Tibial artery (tissue), 4 donors: ENCODE measurements around the gene CPE.

Experiments
- DNase-seq, 2 donors: peaks; one replicate each; pipeline ENCODE4 v3.0.0-alpha.2; 2019
- H3K27ac ChIP-seq, 2 donors: fragments of 200-600 bp; sonication (generic) in 1 of 2; 1 replicate in 1 of 2; 2 replicates in 1 of 2; pipeline ENCODE4 v1.5.1; 2018 to 2019; ENCODE audit warnings: mild to moderate bottlenecking in 1 of 2
- H3K27me3 ChIP-seq, 2 donors: fragments of 200-600 bp; sonication (generic) in 1 of 2; one replicate each; pipeline versions ENCODE4 v1.5.1 to v1.6.0; 2016 to 2019
- H3K36me3 ChIP-seq, 3 donors: fragments of 200-600 bp; sonication (generic) in 2 of 3; one replicate each; pipeline ENCODE4 v1.5.1; 2016 to 2019; ENCODE audit warnings: mild to moderate bottlenecking in 2 of 3
- H3K4me1 ChIP-seq, 4 donors: fragments of 200-600 bp; sonication (generic) in 2 of 4; 1 replicate in 3 of 4; 2 replicates in 1 of 4; pipeline ENCODE4 v1.5.1; 2016 to 2019
- H3K4me3 ChIP-seq, 2 donors: fragments of 200-600 bp; sonication (generic) in 1 of 2; 1 replicate in 1 of 2; 2 replicates in 1 of 2; pipeline ENCODE4 v1.5.1; 2018 to 2019; ENCODE audit warnings: mild to moderate bottlenecking in 2 of 2
- H3K9me3 ChIP-seq, 3 donors: fragments of 200-600 bp; sonication (generic) in 1 of 3; one replicate each; pipeline ENCODE4 v1.5.1; 2016 to 2019
- intact Hi-C: fragments of 100-400 bp; cut with DNase I; formaldehyde crosslinking; loops from one replicate; pipeline ENCODE4 v1.15.0; 2023; ENCODE audit warnings: low total_unique reads
- TF ChIP-seq, protein P1 (sequence below), 2 experiments: fragments of 200-600 bp in 1 of 2; fragments of 450-650 bp in 1 of 2; IDR thresholded peaks; one replicate each; pipeline ENCODE4 v1.5.1; 2017 to 2019; ENCODE audit warnings: antibody characterized with exemption in 2 of 2, mild to moderate bottlenecking in 1 of 2, moderate library complexity in 1 of 2

CPE gene

GRCh38 chr4:165380805-165381204 lies 2.0 kb downstream of the CPE start:
- no peak for DNase-seq
- peak overlapping the region; percentile 90 to 91 for H3K27ac ChIP-seq
- H3K27me3 ChIP-seq = no peaks in the 10 kb centered on the region
- intact Hi-C loops = no loop called here
- H3K36me3 ChIP-seq = no peaks in the 10 kb centered on the region
- TF ChIP-seq, protein P1, sequence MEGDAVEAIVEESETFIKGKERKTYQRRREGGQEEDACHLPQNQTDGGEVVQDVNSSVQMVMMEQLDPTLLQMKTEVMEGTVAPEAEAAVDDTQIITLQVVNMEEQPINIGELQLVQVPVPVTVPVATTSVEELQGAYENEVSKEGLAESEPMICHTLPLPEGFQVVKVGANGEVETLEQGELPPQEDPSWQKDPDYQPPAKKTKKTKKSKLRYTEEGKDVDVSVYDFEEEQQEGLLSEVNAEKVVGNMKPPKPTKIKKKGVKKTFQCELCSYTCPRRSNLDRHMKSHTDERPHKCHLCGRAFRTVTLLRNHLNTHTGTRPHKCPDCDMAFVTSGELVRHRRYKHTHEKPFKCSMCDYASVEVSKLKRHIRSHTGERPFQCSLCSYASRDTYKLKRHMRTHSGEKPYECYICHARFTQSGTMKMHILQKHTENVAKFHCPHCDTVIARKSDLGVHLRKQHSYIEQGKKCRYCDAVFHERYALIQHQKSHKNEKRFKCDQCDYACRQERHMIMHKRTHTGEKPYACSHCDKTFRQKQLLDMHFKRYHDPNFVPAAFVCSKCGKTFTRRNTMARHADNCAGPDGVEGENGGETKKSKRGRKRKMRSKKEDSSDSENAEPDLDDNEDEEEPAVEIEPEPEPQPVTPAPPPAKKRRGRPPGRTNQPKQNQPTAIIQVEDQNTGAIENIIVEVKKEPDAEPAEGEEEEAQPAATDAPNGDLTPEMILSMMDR (IDR thresholded peaks at IDR 0.05) = no peak
- peaks cover 0 to 54% (median 12%) of the 10 kb centered on the region in 4 donors for H3K4me1 ChIP-seq
- H3K4me3 ChIP-seq = peak overlapping the region; percentile 68 to 80
- H3K9me3 ChIP-seq = no peaks in the 10 kb centered on the region

DNA sequence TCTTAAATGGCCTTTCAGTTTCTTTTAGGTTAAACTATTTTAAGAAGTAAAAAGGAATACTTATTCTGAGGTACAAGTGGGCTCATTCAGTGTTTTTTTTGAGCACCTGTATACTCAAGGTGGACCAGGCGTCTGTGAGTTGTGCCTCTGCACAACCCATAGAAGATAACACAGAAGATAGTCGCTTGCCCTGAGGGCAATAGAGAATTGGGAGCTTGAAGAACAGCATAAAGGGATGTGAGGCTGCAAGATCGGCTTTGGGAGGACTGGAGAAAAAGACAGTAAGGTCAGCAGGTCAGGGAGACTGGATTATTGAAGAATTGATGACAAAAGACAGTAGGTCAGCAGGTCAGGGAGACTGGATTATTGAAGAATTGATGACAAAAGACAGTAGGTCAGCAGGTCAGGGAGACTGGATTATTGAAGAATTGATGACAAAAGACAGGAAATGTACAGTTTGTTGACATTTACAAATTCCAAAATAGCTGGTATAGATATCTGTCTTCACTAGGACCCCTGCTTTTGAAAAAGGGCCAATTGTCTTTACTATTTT lies 3.1 kb downstream of the CPE start:
- Histone ChIP-seq H3K27ac (peak overlapping the region; percentile 90 to 91), H3K4me3 (peak overlapping the region; percentile 68 to 80), H3K36me3 (no peaks in the 10 kb centered on the region), H3K4me1 (peaks cover 0 to 64% (median 15%) of the 10 kb centered on the region in 4 donors), H3K9me3 (no peaks in the 10 kb centered on the region), H3K27me3 (no peaks in the 10 kb centered on the region)
- intact Hi-C loops = no loop called here
- DNase-seq = no peak
- TF ChIP-seq, protein P1 (IDR thresholded peaks at IDR 0.05) = no peak

- Histone ChIP-seq H3K36me3 (no peaks in the 10 kb centered on the region), H3K27me3 (no peaks in the 10 kb centered on the region)
These were observed 3.8 kb downstream of the CPE start for GRCh38 chr4:165382640-165383039.

GRCh38 chr4:165383591-165384073 lies 4.8 kb downstream of the CPE start:
- no peaks in the 10 kb centered on the region for H3K27me3 ChIP-seq
- DNase-seq = no peak
- H3K36me3 ChIP-seq = no peaks in the 10 kb centered on the region
- peak overlapping the region; percentile 90 to 91 for H3K27ac ChIP-seq
- intact Hi-C loops = no loop called here
- no peaks in the 10 kb centered on the region for H3K9me3 ChIP-seq
- H3K4me3 ChIP-seq = peak overlapping the region; percentile 18 to 36
- peaks cover 0 to 74% (median 15%) of the 10 kb centered on the region in 4 donors for H3K4me1 ChIP-seq
- TF ChIP-seq, protein P1 (IDR thresholded peaks at IDR 0.05) = no peak

More at GRCh38 chr4:165382640-165383039, 3.8 kb downstream of the CPE start:
- H3K27ac ChIP-seq = peak overlapping the region; percentile 90 to 91
- H3K4me1 ChIP-seq = peaks cover 0 to 72% (median 17%) of the 10 kb centered on the region in 4 donors
- TF ChIP-seq, protein P1 (IDR thresholded peaks at IDR 0.05) = no peak
- no peak for DNase-seq
- H3K9me3 ChIP-seq = no peaks in the 10 kb centered on the region
- H3K4me3 ChIP-seq = no peak overlapping the region
- intact Hi-C loops = no loop called here

DNA sequence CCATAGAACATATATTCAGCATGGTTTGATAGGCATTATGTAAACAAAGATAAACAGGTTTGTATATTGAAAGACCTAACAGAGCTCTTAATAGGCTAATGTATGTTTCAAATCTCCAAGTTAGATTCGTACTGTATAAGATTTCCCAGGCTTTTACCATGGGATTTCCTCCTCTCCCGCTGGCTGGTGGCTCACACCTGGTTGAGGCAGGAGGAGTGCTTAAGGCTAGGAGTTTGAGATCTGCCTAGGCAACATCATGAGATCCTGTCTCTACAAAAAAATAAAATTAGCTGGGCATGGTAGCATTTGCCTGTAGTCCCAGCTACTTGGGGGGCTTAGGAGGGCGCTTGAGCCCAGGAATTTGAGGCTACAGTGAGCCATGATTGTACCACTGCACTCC lies 5.4 kb downstream of the CPE start:
- Histone ChIP-seq H3K4me1 (peaks cover 0 to 80% (median 15%) of the 10 kb centered on the region in 4 donors), H3K4me3 (no peak overlapping the region), H3K27ac (peak overlapping the region; percentile 90 to 91), H3K36me3 (no peaks in the 10 kb centered on the region), H3K9me3 (no peaks in the 10 kb centered on the region), H3K27me3 (no peaks in the 10 kb centered on the region)
- intact Hi-C loops = no loop called here
- no peak for DNase-seq
- TF ChIP-seq, protein P1 (IDR thresholded peaks at IDR 0.05) = no peak
